ENCODE results near the gene RRP36. TPM values are rescaled to one million over a fixed set of nuclear protein-coding genes. Genes with fewer than 3 reads are reported as not detected.
A peak's percentile ranks its signal among the peaks of the same experiment; 100 is the strongest.

RRP36 gene
- total and polyA plus RNA-seq, 2 experiments from 2014 or later: 72.5 to 83.2 TPM

GRCh38 chr6:43078691-43079090 lies 57.3 kb downstream of the RRP36 start:
- Histone ChIP-seq H3K36me3 (replicated peaks; ENCODE audit: insufficient read depth, low read depth) (no peaks in the 10 kb centered on the region), H3K9me2 (replicated peaks; ENCODE audit: insufficient read depth) (no peaks in the 10 kb centered on the region), H3K79me2 (peaks cover 74% of the 10 kb centered on the region), H3K27ac (peak overlapping the region; percentile 96), H3K4me1 (ENCODE audit: insufficient read depth) (peaks cover 26% of the 10 kb centered on the region), H3K4me3 (no peak overlapping the region), H2AFZ (no peak overlapping the region), H4K20me1 (ENCODE audit: insufficient read depth, poor library complexity, severe bottlenecking) (peaks cover 13% of the 10 kb centered on the region), H3K27me3 (no peaks in the 10 kb centered on the region), H3K9me3 (ENCODE audit: low read depth) (no peaks in the 10 kb centered on the region), H3K4me2 (peak overlapping the region; percentile 88)
- no peak for DNase-seq (ENCODE audit: low spot score)
- 44% methylated on average over 2 of the region's 2 CpGs for WGBS (ENCODE audit: low lambda C conversion rate, missing lambda C conversion rate)
- TF ChIP-seq EZH2phosphoT487 (IDR thresholded peaks at IDR 0.05; ENCODE audit: low read depth, severe bottlenecking, unreplicated experiment) (no peak), CTCF (IDR thresholded peaks at IDR 0.05; ENCODE audit: poor library complexity) (no peak), EZH2 (IDR thresholded peaks at IDR 0.05; ENCODE audit: borderline replicate concordance) (no peak)

Other genes starting within 250 kb of the RRP36 start
- 6.3 and 8.1 TPM in 2 replicates for gene BICRAL, start 239.6 kb upstream of the RRP36 start, total RNA-seq
- gene BICRAL, start 239.6 kb upstream of the RRP36 start, polyA plus RNA-seq: 2.1 and 3.1 TPM in 2 replicates
- 94.9 and 111 TPM in 2 replicates for gene RPL7L1, start 142.0 kb upstream of the RRP36 start, total RNA-seq
- 63.0 and 69.5 TPM in 2 replicates for gene RPL7L1, start 142.0 kb upstream of the RRP36 start, polyA plus RNA-seq
- not detected in 2 replicates for gene PTCRA, start 105.6 kb upstream of the RRP36 start, total RNA-seq
- not detected in 2 replicates for gene PTCRA, start 105.6 kb upstream of the RRP36 start, polyA plus RNA-seq
- gene CNPY3, start 92.1 kb upstream of the RRP36 start, total RNA-seq: 53.8 and 71.8 TPM in 2 replicates
- gene CNPY3, start 92.1 kb upstream of the RRP36 start, polyA plus RNA-seq: 137 and 152 TPM in 2 replicates
- 4.4 and 6.5 TPM in 2 replicates for gene GNMT, start 60.9 kb upstream of the RRP36 start, total RNA-seq
- gene GNMT, start 60.9 kb upstream of the RRP36 start, polyA plus RNA-seq: 10.4 and 16.2 TPM in 2 replicates
- 32.4 and 39.4 TPM in 2 replicates for gene PEX6, start 42.4 kb upstream of the RRP36 start, total RNA-seq
- gene PEX6, start 42.4 kb upstream of the RRP36 start, polyA plus RNA-seq: 36.0 and 46.1 TPM in 2 replicates
- gene PPP2R5D, start 37.1 kb upstream of the RRP36 start, total RNA-seq: 35.2 and 40.2 TPM in 2 replicates
- 28.3 and 30.8 TPM in 2 replicates for gene PPP2R5D, start 37.1 kb upstream of the RRP36 start, polyA plus RNA-seq
- gene MEA1, start 7.7 kb upstream of the RRP36 start, total RNA-seq: 72.9 and 73.3 TPM in 2 replicates
- gene MEA1, start 7.7 kb upstream of the RRP36 start, polyA plus RNA-seq: 117 and 127 TPM in 2 replicates
- 75.5 and 90.5 TPM in 2 replicates for gene KLHDC3, start 7.4 kb upstream of the RRP36 start, total RNA-seq
- gene KLHDC3, start 7.4 kb upstream of the RRP36 start, polyA plus RNA-seq: 92.0 and 99.5 TPM in 2 replicates
- 46.1 and 58.2 TPM in 2 replicates for gene CUL7, start 32.2 kb downstream of the RRP36 start, total RNA-seq
- 39.2 and 46.4 TPM in 2 replicates for gene CUL7, start 32.2 kb downstream of the RRP36 start, polyA plus RNA-seq
- 24.7 and 28.8 TPM in 2 replicates for gene MRPL2, start 37.8 kb downstream of the RRP36 start, total RNA-seq
- gene MRPL2, start 37.8 kb downstream of the RRP36 start, polyA plus RNA-seq: 68.4 and 81.8 TPM in 2 replicates
- gene KLC4, start 38.0 kb downstream of the RRP36 start, total RNA-seq: 73.4 and 73.5 TPM in 2 replicates
- 67.5 and 68.9 TPM in 2 replicates for gene KLC4, start 38.0 kb downstream of the RRP36 start, polyA plus RNA-seq
- gene PTK7, start 54.7 kb downstream of the RRP36 start, total RNA-seq: 108 and 127 TPM in 2 replicates
- gene PTK7, start 54.7 kb downstream of the RRP36 start, polyA plus RNA-seq: 159 and 162 TPM in 2 replicates
- 19.1 and 22.0 TPM in 2 replicates for gene SRF, start 149.6 kb downstream of the RRP36 start, total RNA-seq
- gene SRF, start 149.6 kb downstream of the RRP36 start, polyA plus RNA-seq: 7.4 and 9.3 TPM in 2 replicates
- gene CUL9, start 160.6 kb downstream of the RRP36 start, total RNA-seq: 13.4 and 26.2 TPM in 2 replicates
- 20.1 and 22.3 TPM in 2 replicates for gene CUL9, start 160.6 kb downstream of the RRP36 start, polyA plus RNA-seq
- gene DNPH1, start 207.9 kb downstream of the RRP36 start, total RNA-seq: 105 and 124 TPM in 2 replicates
- 136 and 153 TPM in 2 replicates for gene DNPH1, start 207.9 kb downstream of the RRP36 start, polyA plus RNA-seq
- 0.36 and 1.1 TPM in 2 replicates for gene TTBK1, start 221.9 kb downstream of the RRP36 start, total RNA-seq
- 0.34 and 0.52 TPM in 2 replicates for gene TTBK1, start 221.9 kb downstream of the RRP36 start, polyA plus RNA-seq

Data from hepatocyte (in vitro differentiated cells).